GM06990 (cell line): ENCODE results near the gene PXMP4.
"Not testable (repeated sequence)": the region's sequence is repeated elsewhere in the genome, so short reads cannot be mapped to it uniquely, and the experiment has no call there.

Source experiments
- DNase-seq: peaks from one replicate; pipeline ENCODE4 v3.0.0-alpha.2; 2011; ENCODE audit not compliant: insufficient read length; ENCODE audit errors: extremely low read depth
- H3K27me3 ChIP-seq: replicated peaks from 2 replicates; pipeline ENCODE4 v1.6.0; 2011; ENCODE audit warnings: low read length; ENCODE audit not compliant: control insufficient read depth, insufficient read depth
- H3K36me3 ChIP-seq: 2 replicates; pipeline ENCODE4 v1.5.1; 2011; ENCODE audit warnings: low read length; ENCODE audit not compliant: control insufficient read depth, insufficient read depth
- H3K4me3 ChIP-seq: replicated peaks from 2 replicates; pipeline ENCODE4 v1.5.1; 2011; ENCODE audit warnings: low read depth, mild to moderate bottlenecking, control low read depth, low read length
- TF ChIP-seq, protein P1 (sequence below): IDR thresholded peaks from 2 replicates; pipeline ENCODE4 v1.5.1; 2011; ENCODE audit warnings: low read length, control low read depth, mild to moderate bottlenecking, inconsistent platforms; ENCODE audit not compliant: insufficient read depth, poor library complexity, severe bottlenecking

PXMP4 gene

DNA sequence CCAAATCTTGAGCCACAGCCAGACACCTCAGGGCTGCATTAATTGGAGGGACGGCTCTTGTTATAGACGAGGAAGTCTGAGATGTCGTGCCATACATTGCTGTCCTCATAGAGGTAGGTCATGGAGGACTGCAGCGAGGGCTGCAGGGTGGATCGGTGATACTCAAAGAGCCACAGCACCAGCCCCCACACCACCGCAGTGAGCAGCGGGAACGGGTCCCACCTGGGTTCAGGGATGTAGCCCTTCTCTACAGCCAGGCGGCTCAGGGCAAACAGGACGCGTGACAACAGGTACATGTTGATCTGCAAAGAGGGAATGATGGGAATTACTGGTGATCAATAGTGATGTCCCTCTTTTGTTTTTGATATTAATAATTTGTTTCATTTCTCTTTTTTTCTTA, 12.4 kb downstream of the PXMP4 start:
- DNase-seq, result no peak
- TF ChIP-seq, protein P1, sequence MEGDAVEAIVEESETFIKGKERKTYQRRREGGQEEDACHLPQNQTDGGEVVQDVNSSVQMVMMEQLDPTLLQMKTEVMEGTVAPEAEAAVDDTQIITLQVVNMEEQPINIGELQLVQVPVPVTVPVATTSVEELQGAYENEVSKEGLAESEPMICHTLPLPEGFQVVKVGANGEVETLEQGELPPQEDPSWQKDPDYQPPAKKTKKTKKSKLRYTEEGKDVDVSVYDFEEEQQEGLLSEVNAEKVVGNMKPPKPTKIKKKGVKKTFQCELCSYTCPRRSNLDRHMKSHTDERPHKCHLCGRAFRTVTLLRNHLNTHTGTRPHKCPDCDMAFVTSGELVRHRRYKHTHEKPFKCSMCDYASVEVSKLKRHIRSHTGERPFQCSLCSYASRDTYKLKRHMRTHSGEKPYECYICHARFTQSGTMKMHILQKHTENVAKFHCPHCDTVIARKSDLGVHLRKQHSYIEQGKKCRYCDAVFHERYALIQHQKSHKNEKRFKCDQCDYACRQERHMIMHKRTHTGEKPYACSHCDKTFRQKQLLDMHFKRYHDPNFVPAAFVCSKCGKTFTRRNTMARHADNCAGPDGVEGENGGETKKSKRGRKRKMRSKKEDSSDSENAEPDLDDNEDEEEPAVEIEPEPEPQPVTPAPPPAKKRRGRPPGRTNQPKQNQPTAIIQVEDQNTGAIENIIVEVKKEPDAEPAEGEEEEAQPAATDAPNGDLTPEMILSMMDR, result no peak
- Histone ChIP-seq H3K4me3 (no peak overlapping the region), H3K27me3 (no peaks in the 10 kb centered on the region), H3K36me3 (peaks cover 4% of the 10 kb centered on the region)

DNA sequence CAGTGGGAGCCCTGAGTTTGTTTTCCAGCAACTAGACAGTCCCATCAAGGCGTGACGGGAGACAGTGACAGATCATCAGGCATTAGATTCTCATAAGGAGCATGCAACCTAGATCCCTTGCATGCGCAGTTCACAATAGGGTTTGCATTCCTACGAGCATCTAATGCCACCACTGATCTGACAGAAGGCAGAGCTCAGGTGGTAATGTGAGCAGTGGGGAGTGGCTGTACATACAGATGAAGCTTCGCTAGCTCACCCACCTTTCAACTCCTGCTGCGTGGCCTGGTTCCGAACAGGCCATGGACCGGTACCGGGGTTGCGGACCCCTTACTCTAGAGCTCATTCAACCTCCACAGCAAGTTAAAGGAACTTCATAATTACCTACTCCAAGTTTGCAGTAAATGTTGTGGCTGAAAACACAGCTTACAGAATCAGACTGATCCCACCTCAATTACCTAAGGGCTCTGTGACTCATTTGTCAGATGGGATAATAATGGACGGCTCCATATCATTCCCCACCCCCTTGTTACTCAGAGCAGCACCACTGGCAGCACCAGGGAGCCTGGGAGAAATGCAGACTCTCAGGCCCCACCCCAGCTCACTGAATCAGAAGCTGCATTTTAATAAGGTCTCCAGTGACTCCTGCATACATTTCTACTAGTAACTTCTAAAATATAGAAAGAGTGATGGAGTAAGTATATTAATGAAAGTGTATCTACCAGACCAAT, 15.7 kb downstream of the PXMP4 start:
- no peak for DNase-seq
- H3K4me3 ChIP-seq, result no peak overlapping the region
- TF ChIP-seq, protein P1, result no peak
- H3K36me3 ChIP-seq, result peaks cover 4% of the 10 kb centered on the region
- H3K27me3 ChIP-seq, result no peaks in the 10 kb centered on the region

DNA sequence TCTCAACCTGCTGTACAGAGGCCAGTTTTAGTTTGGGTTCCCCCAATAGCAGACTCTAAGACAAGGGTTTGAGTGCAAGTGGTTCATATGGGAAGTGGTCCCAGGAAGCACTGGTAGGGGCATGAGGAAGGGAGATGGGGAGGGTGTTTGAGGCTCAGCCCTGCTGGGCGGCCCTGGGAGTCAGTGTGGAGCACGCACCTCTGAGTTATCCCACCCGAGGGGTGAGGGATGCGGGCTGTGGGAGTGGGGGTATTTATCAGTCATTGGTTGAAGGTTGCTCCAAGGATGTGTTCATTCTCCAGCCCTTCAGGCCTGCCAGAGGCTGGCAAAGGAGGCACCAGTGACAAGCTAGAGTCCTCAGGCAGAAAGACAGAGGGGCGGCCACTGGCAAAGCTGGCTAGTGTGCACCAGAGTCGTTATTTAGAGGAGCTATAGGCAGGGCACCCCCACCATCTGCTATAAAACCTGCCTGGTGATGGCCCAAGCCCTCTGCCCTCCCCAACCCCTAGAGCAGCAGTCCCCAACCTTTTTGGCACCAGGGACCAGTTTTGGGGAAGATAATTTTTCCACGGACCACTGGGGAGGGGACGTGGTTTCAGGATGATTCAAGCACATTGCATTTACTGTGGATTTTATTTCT, 16.5 kb downstream of the PXMP4 start:
- Histone ChIP-seq H3K27me3 (no peaks in the 10 kb centered on the region), H3K36me3 (peaks cover 4% of the 10 kb centered on the region), H3K4me3 (no peak overlapping the region)
- TF ChIP-seq, protein P1, result no peak
- DNase-seq, result no peak

DNA sequence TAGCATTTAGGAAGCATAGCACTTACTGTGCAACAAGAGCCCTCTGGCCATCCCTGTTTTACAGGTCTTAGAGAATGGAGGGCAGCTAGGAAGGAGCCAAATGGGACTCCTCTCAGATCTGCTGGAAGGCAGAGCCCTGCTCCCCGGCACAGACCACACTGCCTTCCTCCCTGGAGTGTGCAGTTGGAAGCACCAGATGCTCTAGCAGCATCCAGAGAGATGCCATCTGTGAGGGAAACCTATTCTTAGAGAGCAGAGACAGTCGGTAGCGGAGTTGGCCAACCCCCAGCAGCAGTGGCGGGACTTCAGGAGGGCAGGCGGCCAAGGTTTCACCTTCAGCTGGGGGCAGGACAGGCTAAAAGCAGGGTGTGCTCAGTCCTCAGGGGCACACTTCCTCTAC, 17.2 kb downstream of the PXMP4 start:
- no peaks in the 10 kb centered on the region for H3K27me3 ChIP-seq
- H3K4me3 ChIP-seq, result no peak overlapping the region
- TF ChIP-seq, protein P1, result no peak
- no peak for DNase-seq
- peaks cover 4% of the 10 kb centered on the region for H3K36me3 ChIP-seq

DNA sequence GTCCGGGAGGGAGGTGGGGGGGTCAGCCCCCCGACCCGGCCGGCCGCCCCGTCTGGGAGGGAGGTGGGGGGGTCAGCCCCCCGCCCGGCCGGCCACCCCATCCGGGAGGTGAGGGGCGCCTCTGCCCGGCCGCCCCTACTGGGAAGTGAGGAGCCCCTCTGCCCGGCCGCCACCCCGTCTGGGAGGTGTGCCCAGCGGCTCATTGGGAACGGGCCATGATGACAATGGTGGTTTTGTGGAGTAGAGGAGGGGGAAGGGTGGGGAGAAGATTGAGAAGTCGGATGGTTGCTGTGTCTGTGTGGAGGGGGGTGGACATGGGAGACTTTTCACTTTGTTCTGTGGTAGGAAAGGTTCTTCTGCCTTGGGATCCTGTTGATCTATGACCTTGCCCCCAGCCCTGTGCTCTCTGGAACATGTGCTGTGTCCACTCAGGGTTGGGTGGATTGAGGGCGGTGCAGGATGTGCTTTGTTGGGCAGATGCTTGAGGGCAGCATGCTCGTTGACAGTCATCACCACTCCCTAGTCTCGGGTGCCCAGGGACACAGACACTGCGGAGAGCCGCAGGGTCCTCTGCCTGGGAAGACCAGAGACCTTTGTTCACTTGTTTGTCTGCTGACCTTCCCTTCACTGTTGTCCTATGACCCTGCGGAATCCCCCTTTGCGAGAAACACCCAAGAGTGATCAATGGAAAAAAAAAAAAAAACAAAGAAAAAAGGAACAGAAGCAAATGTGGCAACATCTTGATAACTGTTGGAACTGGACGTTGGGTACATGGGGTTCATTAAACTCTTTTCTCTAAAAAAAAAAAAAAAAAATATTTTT, 18.3 kb downstream of the PXMP4 start:
- H3K36me3 ChIP-seq, result no peaks in the 10 kb centered on the region
- TF ChIP-seq, protein P1, result no peak
- no peak for DNase-seq
- no peaks in the 10 kb centered on the region for H3K27me3 ChIP-seq
- no peak overlapping the region for H3K4me3 ChIP-seq

DNA sequence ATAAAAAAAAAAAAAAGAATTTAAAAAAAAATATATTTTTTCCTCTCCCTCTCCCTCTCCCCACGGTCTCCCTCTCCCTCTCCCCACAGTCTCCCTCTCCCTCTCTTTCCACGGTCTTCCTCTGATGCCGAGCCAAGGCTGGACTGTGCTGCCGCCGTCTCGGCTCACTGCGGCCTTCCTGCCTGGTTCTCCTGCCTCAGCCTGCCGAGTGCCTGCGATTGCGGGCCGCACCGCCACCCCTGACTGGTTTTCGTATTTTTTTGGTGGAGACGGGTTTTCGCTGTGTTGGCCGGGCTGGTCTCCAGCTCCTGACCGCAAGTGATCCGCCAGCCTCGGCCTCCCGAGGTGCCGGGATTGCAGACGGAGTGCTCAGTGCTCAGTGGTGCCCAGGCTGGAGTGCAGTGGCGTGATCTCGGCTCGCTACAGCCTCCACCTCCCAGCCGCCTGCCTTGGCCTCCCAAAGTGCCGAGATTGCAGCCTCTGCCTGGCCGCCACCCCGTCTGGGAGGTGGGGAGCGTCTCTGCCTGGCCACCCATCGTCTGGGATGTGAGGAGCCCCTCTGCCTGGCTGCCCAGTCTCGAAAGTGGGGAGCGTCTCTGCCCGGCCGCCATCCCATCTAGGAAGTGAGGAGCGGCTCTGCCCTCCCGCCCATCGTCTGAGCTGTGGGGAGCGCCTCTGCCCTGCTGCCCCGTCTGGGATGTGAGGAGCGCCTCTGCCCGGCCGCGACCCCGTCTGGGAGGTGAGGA, 19.2 kb downstream of the PXMP4 start:
- not testable (repeated sequence) for H3K27me3 ChIP-seq, H3K4me3 ChIP-seq, DNase-seq, H3K36me3 ChIP-seq

DNA sequence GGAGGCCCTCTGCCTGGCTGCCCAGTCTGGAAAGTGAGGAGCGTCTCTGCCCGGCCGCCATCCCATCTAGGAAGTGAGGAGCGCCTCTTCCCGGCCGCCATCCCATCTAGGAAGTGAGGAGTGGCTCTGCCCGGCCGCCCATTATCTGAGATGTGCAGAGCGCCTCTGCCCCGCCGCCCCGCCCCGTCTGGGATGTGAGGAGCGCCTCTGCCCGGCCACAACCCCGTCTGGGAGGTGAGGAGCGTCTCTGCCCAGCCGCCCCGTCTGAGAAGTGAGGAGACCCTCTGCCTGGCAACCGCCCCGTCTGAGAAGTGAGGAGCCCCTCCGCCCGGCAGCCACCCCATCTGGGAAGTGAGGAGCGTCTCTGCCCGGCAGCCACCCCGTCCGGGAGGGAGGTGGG, 21.1 kb downstream of the PXMP4 start:
- not testable (repeated sequence) for H3K36me3 ChIP-seq, DNase-seq, H3K27me3 ChIP-seq, H3K4me3 ChIP-seq
